ENCODE results near the gene TCN1. TPM values are rescaled to one million over a fixed set of nuclear protein-coding genes. Genes with fewer than 3 reads are reported as not detected.
"Not testable (repeated sequence)": the region's sequence is repeated elsewhere in the genome, so short reads cannot be mapped to it uniquely, and the experiment has no call there.

The TCN1 gene
- total RNA-seq, 2 experiments from 2014 or later: not detected

DNA sequence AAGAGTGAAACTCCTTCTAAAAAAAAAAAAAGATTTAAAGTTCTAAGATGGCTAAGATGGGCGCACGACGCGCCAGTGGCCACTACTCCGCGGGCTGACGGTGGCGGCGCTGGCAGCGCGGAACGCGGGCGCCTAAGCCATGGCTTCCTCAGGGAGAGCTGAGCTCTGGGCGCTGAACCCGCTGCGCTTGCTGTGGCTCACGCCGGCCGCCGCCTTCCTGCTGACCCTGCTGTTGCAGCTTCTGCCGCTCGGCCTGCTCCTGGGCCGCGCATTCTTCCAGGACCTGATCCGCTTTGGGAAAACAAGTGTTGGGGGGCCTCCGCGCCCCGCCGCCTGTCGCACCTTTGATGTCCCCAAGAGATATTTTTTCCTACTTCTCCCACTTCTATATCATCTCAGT, 31.8 kb upstream of the TCN1 start:
- no peaks in the 10 kb centered on the region for H3K9me3 Mint-ChIP-seq
- Histone ChIP-seq H3K27ac (ENCODE audit: low read depth in 1 of 2, low read length in 2 of 2) (no peak overlapping the region), H3K4me3 (ENCODE audit: low read length) (no peak overlapping the region), H3K4me1 (ENCODE audit: insufficient read depth, low read length) (no peaks in the 10 kb centered on the region), H3K36me3 (ENCODE audit: insufficient read depth, low read length) (no peaks in the 10 kb centered on the region), H3K9me3 (ENCODE audit: control insufficient read depth in 1 of 2, insufficient read depth in 1 of 2, low read length in 2 of 2) (peaks cover 0 to 6% of the 10 kb centered on the region in 2 experiments), H3K27me3 (ENCODE audit: control insufficient read depth in 1 of 2, insufficient read depth in 2 of 2, low read length in 2 of 2) (no peaks in the 10 kb centered on the region)
- ChIA-PET CTCF (no interaction called here), POLR2A (no interaction called here)
- H3K4me1 Mint-ChIP-seq (ENCODE audit: low read depth): no peaks in the 10 kb centered on the region
- no peak overlapping the region for H3K4me3 Mint-ChIP-seq
- peaks cover 21% of the 10 kb centered on the region for H3K27me3 Mint-ChIP-seq
- TF ChIP-seq, protein P1, sequence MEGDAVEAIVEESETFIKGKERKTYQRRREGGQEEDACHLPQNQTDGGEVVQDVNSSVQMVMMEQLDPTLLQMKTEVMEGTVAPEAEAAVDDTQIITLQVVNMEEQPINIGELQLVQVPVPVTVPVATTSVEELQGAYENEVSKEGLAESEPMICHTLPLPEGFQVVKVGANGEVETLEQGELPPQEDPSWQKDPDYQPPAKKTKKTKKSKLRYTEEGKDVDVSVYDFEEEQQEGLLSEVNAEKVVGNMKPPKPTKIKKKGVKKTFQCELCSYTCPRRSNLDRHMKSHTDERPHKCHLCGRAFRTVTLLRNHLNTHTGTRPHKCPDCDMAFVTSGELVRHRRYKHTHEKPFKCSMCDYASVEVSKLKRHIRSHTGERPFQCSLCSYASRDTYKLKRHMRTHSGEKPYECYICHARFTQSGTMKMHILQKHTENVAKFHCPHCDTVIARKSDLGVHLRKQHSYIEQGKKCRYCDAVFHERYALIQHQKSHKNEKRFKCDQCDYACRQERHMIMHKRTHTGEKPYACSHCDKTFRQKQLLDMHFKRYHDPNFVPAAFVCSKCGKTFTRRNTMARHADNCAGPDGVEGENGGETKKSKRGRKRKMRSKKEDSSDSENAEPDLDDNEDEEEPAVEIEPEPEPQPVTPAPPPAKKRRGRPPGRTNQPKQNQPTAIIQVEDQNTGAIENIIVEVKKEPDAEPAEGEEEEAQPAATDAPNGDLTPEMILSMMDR (IDR thresholded peaks at IDR 0.05): no peak
- ATAC-seq (ENCODE audit: poor library complexity) (no peak), DNase-seq (no peak)
- intact Hi-C loops (cut with DNase I, micrococcal nuclease): no loop called here
- H3K36me3 Mint-ChIP-seq (ENCODE audit: low read depth): no peaks in the 10 kb centered on the region
- H3K27ac Mint-ChIP-seq: no peak overlapping the region

DNA sequence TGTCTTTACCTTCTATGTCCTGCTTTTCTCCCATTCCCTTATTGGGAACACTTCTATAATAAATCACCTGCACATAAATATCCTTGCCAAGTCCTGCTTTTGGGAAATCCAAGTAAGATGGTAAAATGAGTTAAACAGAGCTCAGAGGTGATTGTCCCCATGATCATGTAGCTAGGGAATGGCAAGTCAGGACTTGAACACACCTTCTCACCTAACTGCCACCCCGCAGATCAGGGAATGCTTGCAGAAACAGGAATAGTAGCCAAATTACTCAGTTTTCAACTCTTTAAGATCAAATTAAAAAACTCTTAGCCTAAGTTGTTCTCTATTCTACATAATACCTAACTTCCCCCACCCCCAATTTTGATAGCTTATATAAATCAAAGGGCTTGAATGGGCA, 28.3 kb upstream of the TCN1 start:
- no peaks in the 10 kb centered on the region for H3K4me1 Mint-ChIP-seq (ENCODE audit: low read depth)
- intact Hi-C loops (cut with DNase I, micrococcal nuclease): no loop called here
- Histone ChIP-seq H3K9me3 (ENCODE audit: control insufficient read depth in 1 of 2, insufficient read depth in 1 of 2, low read length in 2 of 2) (peaks cover 0 to 17% of the 10 kb centered on the region in 2 experiments), H3K27me3 (ENCODE audit: control insufficient read depth in 1 of 2, insufficient read depth in 2 of 2, low read length in 2 of 2) (peaks cover 4 to 5% of the 10 kb centered on the region in 2 experiments), H3K4me3 (ENCODE audit: low read length) (no peak overlapping the region), H3K36me3 (ENCODE audit: insufficient read depth, low read length) (no peaks in the 10 kb centered on the region), H3K4me1 (ENCODE audit: insufficient read depth, low read length) (no peaks in the 10 kb centered on the region), H3K27ac (ENCODE audit: low read depth in 1 of 2, low read length in 2 of 2) (no peak overlapping the region)
- POLR2A ChIA-PET: no interaction called here
- no peaks in the 10 kb centered on the region for H3K36me3 Mint-ChIP-seq (ENCODE audit: low read depth)
- no peak for ATAC-seq (ENCODE audit: poor library complexity)
- CTCF ChIA-PET: no interaction called here
- peaks cover 6% of the 10 kb centered on the region for H3K9me3 Mint-ChIP-seq
- H3K27me3 Mint-ChIP-seq: peaks cover 26% of the 10 kb centered on the region
- no peak overlapping the region for H3K4me3 Mint-ChIP-seq
- no peak for DNase-seq
- H3K27ac Mint-ChIP-seq: no peak overlapping the region
- TF ChIP-seq, protein P1 (IDR thresholded peaks at IDR 0.05): no peak

DNA sequence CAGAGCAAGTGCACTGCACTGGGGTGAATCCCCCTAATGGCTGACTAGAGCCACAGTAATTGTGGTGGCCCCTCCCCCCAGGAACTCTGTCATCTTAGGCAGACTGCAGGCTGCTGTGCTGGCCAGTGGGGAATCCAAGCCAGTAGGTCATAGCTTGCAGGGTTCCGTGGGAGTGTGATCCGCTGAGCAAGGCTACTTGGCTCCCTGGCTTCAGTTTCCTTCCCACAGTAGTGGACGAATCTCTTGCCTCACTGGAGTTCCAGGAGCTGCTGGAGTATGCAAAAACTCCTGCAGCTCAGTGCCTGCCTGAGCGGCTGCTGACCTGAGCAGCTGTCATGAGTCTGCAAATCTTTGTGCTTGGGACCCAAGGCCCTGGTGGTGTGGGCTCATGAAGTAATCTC, 25.5 kb upstream of the TCN1 start:
- no peak overlapping the region for H3K27ac Mint-ChIP-seq
- intact Hi-C loops (cut with DNase I, micrococcal nuclease): no loop called here
- no peaks in the 10 kb centered on the region for H3K4me1 Mint-ChIP-seq (ENCODE audit: low read depth)
- no peak overlapping the region for H3K4me3 Mint-ChIP-seq
- Histone ChIP-seq H3K27ac (ENCODE audit: low read depth in 1 of 2, low read length in 2 of 2) (no peak overlapping the region), H3K4me1 (ENCODE audit: insufficient read depth, low read length) (no peaks in the 10 kb centered on the region), H3K9me3 (ENCODE audit: control insufficient read depth in 1 of 2, insufficient read depth in 1 of 2, low read length in 2 of 2) (peaks cover 12 to 20% of the 10 kb centered on the region in 2 experiments), H3K4me3 (ENCODE audit: low read length) (no peak overlapping the region), H3K27me3 (ENCODE audit: control insufficient read depth in 1 of 2, insufficient read depth in 2 of 2, low read length in 2 of 2) (peaks cover 4 to 5% of the 10 kb centered on the region in 2 experiments), H3K36me3 (ENCODE audit: insufficient read depth, low read length) (no peaks in the 10 kb centered on the region)
- DNase-seq (no peak), ATAC-seq (ENCODE audit: poor library complexity) (no peak)
- peaks cover 24% of the 10 kb centered on the region for H3K27me3 Mint-ChIP-seq
- H3K9me3 Mint-ChIP-seq: peaks cover 16% of the 10 kb centered on the region
- TF ChIP-seq, protein P1 (IDR thresholded peaks at IDR 0.05): no peak
- CTCF ChIA-PET: no interaction called here
- peaks cover 7% of the 10 kb centered on the region for H3K36me3 Mint-ChIP-seq (ENCODE audit: low read depth)
- POLR2A ChIA-PET: no interaction called here

DNA sequence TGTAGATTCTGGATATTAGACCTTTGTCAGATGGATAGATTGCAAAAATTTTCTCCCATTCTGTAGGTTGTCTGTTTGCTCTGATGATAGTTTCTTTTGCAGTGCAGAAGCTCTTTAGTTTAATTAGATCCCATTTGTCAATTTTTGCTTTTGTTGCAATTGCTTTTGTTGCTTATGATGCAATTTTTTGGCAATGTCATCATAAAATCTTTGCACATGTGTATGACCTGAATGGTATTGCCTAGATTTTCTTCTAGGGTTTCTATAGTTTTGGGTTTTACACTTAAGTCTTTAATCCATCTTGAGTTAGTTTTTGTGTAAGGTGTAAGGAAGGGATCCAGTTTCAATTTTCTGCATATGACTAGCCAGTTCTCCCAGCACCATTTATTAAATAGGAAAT, 20.9 kb upstream of the TCN1 start:
- POLR2A ChIA-PET; CTCF ChIA-PET; H3K4me1 Mint-ChIP-seq (ENCODE audit: low read depth); H3K36me3 ChIP-seq (ENCODE audit: insufficient read depth, low read length); DNase-seq; H3K4me1 ChIP-seq (ENCODE audit: insufficient read depth, low read length); H3K27ac ChIP-seq (ENCODE audit: low read depth in 1 of 2, low read length in 2 of 2); H3K36me3 Mint-ChIP-seq (ENCODE audit: low read depth); intact Hi-C loops (cut with DNase I, micrococcal nuclease); H3K27me3 Mint-ChIP-seq; H3K27ac Mint-ChIP-seq; ATAC-seq (ENCODE audit: poor library complexity); H3K4me3 Mint-ChIP-seq; H3K27me3 ChIP-seq (ENCODE audit: control insufficient read depth in 1 of 2, insufficient read depth in 2 of 2, low read length in 2 of 2); H3K4me3 ChIP-seq (ENCODE audit: low read length): not testable (repeated sequence)
- H3K9me3 ChIP-seq (ENCODE audit: control insufficient read depth in 1 of 2, insufficient read depth in 1 of 2, low read length in 2 of 2): peaks cover 13 to 20% of the 10 kb centered on the region in 2 experiments
- peaks cover 16% of the 10 kb centered on the region for H3K9me3 Mint-ChIP-seq
